ENCODE data around the gene FSTL3.

The FSTL3 gene

GRCh38 chr19:639253-640160 is 36.7 kb upstream of the FSTL3 start, which contains the start of gene FGF22:
Gene FGF22 (plus strand): TSS chr19:639879. CDS start chr19:639926, 47 bp downstream.
- H3K4me3 ChIP-seq (ENCODE audit: low read length) = peak within 1 kb of the TSS; percentile 58
- H3K27me3 ChIP-seq (ENCODE audit: insufficient read depth, low read length) = peaks cover 26% of the 10 kb centered on the region
- H3K9ac ChIP-seq (ENCODE audit: low read depth, low read length) = no peak within 1 kb of the TSS
- no peaks in the 10 kb centered on the region for H3K9me3 ChIP-seq (ENCODE audit: insufficient read depth, low read depth, low read length)
- no peaks in the 10 kb centered on the region for H3K36me3 ChIP-seq (ENCODE audit: insufficient read depth, low read depth, low read length)
- no peaks in the 10 kb centered on the region for H3K4me1 ChIP-seq (ENCODE audit: insufficient read depth, low read length)
- H3K27ac ChIP-seq (ENCODE audit: low read length) = no peak within 1 kb of the TSS

DNA sequence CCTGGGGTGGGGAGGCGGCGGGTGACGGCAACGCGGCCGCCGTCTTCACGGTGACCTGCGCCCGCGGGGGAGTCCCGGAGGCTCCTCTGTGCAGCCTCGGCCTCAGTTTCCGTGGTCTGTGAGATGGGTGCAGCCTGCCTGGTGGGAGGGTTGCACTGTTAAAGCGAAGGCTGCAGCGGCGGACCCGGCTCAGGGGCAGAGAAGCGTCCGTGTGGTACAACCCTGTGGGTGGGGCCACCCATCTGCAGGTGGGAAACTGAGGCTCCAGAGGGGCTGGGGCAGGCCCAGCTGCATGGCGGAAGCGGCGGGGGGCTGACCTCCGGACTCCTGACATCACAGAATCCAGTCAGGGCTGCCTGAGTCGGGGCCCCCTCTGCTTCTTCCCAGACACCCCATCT is 36.0 kb upstream of the FSTL3 start:
- no peak overlapping the region; the same call in 1 of the 2 replicates for H3K4me3 ChIP-seq (ENCODE audit: low read length)

GRCh38 chr19:640606-641189 is 35.5 kb upstream of the FSTL3 start:
- Histone ChIP-seq H3K27me3 (ENCODE audit: insufficient read depth, low read length) (peaks cover 26% of the 10 kb centered on the region), H3K36me3 (ENCODE audit: insufficient read depth, low read depth, low read length) (no peaks in the 10 kb centered on the region), H3K4me3 (ENCODE audit: low read length) (no peak overlapping the region), H3K9ac (ENCODE audit: low read depth, low read length) (no peak overlapping the region), H3K4me1 (ENCODE audit: insufficient read depth, low read length) (no peaks in the 10 kb centered on the region), H3K9me3 (ENCODE audit: insufficient read depth, low read depth, low read length) (no peaks in the 10 kb centered on the region), H3K27ac (ENCODE audit: low read length) (no peak overlapping the region)

More for the DNA sequence above, 36.0 kb upstream of the FSTL3 start:
- Histone ChIP-seq H3K9me3 (ENCODE audit: insufficient read depth, low read depth, low read length) (no peaks in the 10 kb centered on the region), H3K27me3 (ENCODE audit: insufficient read depth, low read length) (peaks cover 26% of the 10 kb centered on the region), H3K4me1 (ENCODE audit: insufficient read depth, low read length) (no peaks in the 10 kb centered on the region), H3K36me3 (ENCODE audit: insufficient read depth, low read depth, low read length) (no peaks in the 10 kb centered on the region), H3K27ac (ENCODE audit: low read length) (no peak overlapping the region), H3K9ac (ENCODE audit: low read depth, low read length) (no peak overlapping the region)

DNA sequence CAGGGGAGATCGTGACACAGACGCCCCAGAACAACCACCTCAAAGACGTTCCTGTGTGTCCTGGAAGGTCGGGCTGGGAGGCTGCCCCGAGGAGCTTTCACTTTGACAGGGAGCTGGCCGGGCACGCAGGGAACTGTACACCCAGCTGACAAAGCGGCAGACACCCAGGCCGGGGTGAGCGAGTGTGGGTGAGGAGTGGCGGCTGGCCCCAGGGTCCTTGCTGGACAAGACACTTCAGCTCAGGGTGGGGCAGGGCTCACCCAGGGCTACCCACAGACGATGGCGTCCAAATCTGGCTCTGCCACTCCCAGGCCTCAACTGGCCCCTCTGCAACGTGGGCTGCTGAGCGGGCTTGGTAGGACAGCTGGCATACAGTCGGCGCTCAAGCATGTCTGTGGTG is 34.5 kb upstream of the FSTL3 start:
- Histone ChIP-seq H3K9ac (ENCODE audit: low read depth, low read length) (no peak overlapping the region), H3K4me3 (ENCODE audit: low read length) (no peak overlapping the region), H3K27ac (ENCODE audit: low read length) (no peak overlapping the region), H3K9me3 (ENCODE audit: insufficient read depth, low read depth, low read length) (no peaks in the 10 kb centered on the region), H3K36me3 (ENCODE audit: insufficient read depth, low read depth, low read length) (peaks cover 1% of the 10 kb centered on the region; the same call in 1 of the 2 replicates), H3K4me1 (ENCODE audit: insufficient read depth, low read length) (no peaks in the 10 kb centered on the region), H3K27me3 (ENCODE audit: insufficient read depth, low read length) (peaks cover 26% of the 10 kb centered on the region)

GRCh38 chr19:642767-643727 is 33.1 kb upstream of the FSTL3 start:
- no peak overlapping the region for H3K4me3 ChIP-seq (ENCODE audit: low read length)
- H3K4me1 ChIP-seq (ENCODE audit: insufficient read depth, low read length) = no peaks in the 10 kb centered on the region
- peaks cover 14% of the 10 kb centered on the region for H3K27me3 ChIP-seq (ENCODE audit: insufficient read depth, low read length)
- H3K36me3 ChIP-seq (ENCODE audit: insufficient read depth, low read depth, low read length) = peaks cover 12% of the 10 kb centered on the region
- H3K27ac ChIP-seq (ENCODE audit: low read length) = no peak overlapping the region
- H3K9ac ChIP-seq (ENCODE audit: low read depth, low read length) = no peak overlapping the region
- no peaks in the 10 kb centered on the region for H3K9me3 ChIP-seq (ENCODE audit: insufficient read depth, low read depth, low read length)

- Histone ChIP-seq H3K27ac (ENCODE audit: low read length) (no peak overlapping the region), H3K9ac (ENCODE audit: low read depth, low read length) (no peak overlapping the region), H3K36me3 (ENCODE audit: insufficient read depth, low read depth, low read length) (peaks cover 16% of the 10 kb centered on the region), H3K4me1 (ENCODE audit: insufficient read depth, low read length) (no peaks in the 10 kb centered on the region), H3K9me3 (ENCODE audit: insufficient read depth, low read depth, low read length) (no peaks in the 10 kb centered on the region), H3K4me3 (ENCODE audit: low read length) (no peak overlapping the region), H3K27me3 (ENCODE audit: insufficient read depth, low read length) (peaks cover 7% of the 10 kb centered on the region)
Observed at GRCh38 chr19:643736-644135, 32.5 kb upstream of the FSTL3 start.

DNA sequence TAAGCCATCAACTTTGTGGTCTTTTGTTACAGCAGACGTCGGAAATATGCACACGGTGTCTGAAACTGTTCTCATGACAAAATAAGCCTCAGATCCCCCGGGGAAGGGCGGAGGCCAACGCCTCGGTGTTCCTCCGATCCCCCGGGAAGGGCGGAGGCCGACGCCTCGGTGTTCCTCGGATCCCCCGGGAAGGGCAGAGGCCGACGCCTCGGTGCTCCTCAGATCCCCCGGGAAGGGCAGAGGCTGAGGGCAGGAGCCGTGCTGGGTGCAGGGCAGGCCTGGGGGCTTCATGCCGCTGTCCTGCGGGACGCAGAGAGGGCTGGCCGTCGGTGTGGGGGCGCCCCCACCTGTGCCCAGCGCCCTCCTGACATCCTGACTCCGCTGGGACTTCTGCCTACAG is 31.8 kb upstream of the FSTL3 start:
- Histone ChIP-seq H3K9ac (ENCODE audit: low read depth, low read length) (no peak overlapping the region), H3K36me3 (ENCODE audit: insufficient read depth, low read depth, low read length) (peaks cover 21% of the 10 kb centered on the region), H3K9me3 (ENCODE audit: insufficient read depth, low read depth, low read length) (no peaks in the 10 kb centered on the region), H3K27me3 (ENCODE audit: insufficient read depth, low read length) (peaks cover under 1% of the 10 kb centered on the region; the same call in 1 of the 2 replicates), H3K27ac (ENCODE audit: low read length) (no peak overlapping the region), H3K4me1 (ENCODE audit: insufficient read depth, low read length) (no peaks in the 10 kb centered on the region), H3K4me3 (ENCODE audit: low read length) (no peak overlapping the region)

DNA sequence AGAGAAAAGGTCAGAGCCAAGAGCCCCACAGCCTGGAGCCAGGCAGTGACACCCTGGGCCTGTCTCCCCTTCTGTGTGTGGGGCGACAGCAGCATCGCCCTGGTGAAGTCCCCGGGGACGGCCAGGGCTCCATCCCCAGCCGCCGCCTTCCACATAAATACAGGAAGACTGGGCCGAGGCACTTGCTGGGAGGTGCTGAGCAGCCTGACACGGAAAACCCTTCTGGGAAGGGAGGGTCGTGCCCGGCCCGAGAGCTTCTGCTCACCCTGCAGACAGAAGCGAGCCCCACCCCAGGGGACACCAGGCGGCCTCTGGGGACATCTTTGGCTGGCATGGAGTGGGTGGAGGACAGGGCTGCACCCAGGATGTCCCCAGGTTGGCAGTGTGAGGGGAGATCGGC is 31.4 kb upstream of the FSTL3 start:
- Histone ChIP-seq H3K27ac (ENCODE audit: low read length) (no peak overlapping the region), H3K27me3 (ENCODE audit: insufficient read depth, low read length) (no peaks in the 10 kb centered on the region), H3K9me3 (ENCODE audit: insufficient read depth, low read depth, low read length) (no peaks in the 10 kb centered on the region), H3K36me3 (ENCODE audit: insufficient read depth, low read depth, low read length) (peaks cover 24% of the 10 kb centered on the region), H3K9ac (ENCODE audit: low read depth, low read length) (no peak overlapping the region), H3K4me1 (ENCODE audit: insufficient read depth, low read length) (no peaks in the 10 kb centered on the region), H3K4me3 (ENCODE audit: low read length) (no peak overlapping the region)

DNA sequence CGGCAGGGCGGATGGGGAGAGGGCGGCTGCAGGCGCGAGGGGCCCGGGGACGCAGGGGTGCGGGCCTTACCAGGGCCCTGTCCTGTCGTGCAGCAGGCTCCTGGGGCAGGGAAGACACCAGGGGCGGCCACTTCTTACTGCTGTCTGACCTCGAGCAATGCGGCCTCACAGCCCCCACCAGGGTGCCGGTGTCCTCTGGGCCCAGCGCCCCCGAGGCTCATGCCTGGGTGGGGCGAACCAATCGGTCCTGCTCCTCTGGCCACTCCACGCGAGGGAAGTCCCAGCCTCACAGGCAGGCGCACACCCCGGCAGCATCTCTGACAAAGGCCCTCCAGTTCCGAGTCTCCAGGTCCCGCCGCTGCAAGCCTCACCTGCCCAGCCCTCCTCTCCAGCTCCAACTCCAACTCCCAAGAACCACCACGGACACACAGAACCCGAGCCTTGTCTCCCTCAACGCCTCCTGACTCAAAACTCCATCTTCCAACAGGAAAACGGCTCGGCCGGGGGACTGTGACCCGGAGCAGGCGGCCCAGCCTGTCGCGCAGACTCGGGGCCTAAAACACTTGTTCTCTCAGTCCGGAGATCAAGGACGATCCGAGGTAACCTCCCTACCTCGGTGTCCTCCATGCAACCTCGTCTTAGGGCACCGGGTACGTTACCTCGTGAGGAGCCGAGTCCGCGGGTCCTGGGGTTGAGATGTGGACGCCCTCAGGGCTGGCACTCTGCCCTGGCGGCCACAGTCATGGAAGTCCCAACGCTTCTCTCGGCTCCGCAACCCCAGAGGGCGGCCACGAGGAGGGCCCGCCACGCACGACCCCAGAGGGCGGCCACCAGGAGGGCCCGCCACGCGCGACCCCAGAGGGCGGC is 30.0 kb upstream of the FSTL3 start:
- no peaks in the 10 kb centered on the region for H3K4me1 ChIP-seq (ENCODE audit: insufficient read depth, low read length)
- H3K27ac ChIP-seq (ENCODE audit: low read length) = no peak overlapping the region
- H3K36me3 ChIP-seq (ENCODE audit: insufficient read depth, low read depth, low read length) = peaks cover 30% of the 10 kb centered on the region
- no peaks in the 10 kb centered on the region for H3K27me3 ChIP-seq (ENCODE audit: insufficient read depth, low read length)
- no peaks in the 10 kb centered on the region for H3K9me3 ChIP-seq (ENCODE audit: insufficient read depth, low read depth, low read length)
- no peak overlapping the region for H3K4me3 ChIP-seq (ENCODE audit: low read length)
- no peak overlapping the region for H3K9ac ChIP-seq (ENCODE audit: low read depth, low read length)

DNA sequence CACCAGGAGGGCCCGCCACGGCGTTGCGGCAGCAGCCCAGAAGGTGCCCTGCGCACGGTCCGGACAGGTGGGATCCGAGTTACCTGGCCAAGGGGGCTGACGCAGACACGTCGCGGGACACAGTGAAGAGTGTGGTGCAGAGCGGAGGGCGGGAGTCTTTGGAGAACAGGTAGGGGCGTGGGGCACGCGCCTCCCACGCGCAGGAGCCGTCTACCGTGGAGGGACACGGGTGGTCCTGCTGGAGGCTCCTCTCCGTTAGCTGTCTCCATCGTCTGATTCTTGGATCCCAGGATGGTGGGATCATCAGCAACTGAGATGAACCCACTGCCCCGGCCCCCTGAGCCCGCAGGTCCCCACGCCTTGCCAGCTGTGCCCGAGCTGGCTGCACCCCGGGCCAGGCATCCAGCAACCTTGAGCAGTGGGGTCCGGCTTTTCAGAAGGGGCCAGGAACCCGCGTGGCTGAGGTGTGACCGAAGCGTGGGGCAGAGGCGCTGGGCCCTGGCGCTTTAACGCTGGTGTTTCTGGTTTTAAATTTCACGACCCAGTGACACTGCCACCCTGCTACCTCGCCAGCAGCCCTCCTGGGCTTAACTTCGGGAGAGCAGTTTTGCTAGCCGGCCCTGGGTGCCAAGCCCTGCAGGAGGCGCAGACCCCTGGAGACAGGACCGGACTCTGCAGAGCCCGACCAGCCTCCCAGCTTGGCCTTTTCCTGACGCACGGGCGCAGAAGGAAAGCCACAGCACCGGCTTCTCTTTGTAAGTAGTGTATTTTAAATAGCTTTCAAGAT is 29.2 kb upstream of the FSTL3 start:
- Histone ChIP-seq H3K27ac (ENCODE audit: low read length) (no peak overlapping the region), H3K9me3 (ENCODE audit: insufficient read depth, low read depth, low read length) (no peaks in the 10 kb centered on the region), H3K9ac (ENCODE audit: low read depth, low read length) (no peak overlapping the region), H3K27me3 (ENCODE audit: insufficient read depth, low read length) (no peaks in the 10 kb centered on the region), H3K4me3 (ENCODE audit: low read length) (no peak overlapping the region), H3K36me3 (ENCODE audit: insufficient read depth, low read depth, low read length) (peaks cover 35% of the 10 kb centered on the region), H3K4me1 (ENCODE audit: insufficient read depth, low read length) (no peaks in the 10 kb centered on the region)

All from iPS-20b (cell line).